ENCODE results near the gene TIPARP. TPM values are rescaled to one million over a fixed set of nuclear protein-coding genes. Genes with fewer than 3 reads are reported as not detected.

Gene TIPARP
- total and polyA plus RNA-seq, 2 of the 13 experiments (the other 11 are each of a cell fraction or from before 2014, with no cell fraction given): 7.3 to 19.7 TPM

GRCh38 chr3:156654834-156655233 lies 19.6 kb upstream of the TIPARP start:
- TF ChIP-seq CEBPB (IDR thresholded peaks at IDR 0.05; ENCODE audit: borderline replicate concordance, low read depth, low read length): peak; percentile 62; the same call in 1 of the 2 replicates
- TF ChIP-seq CEBPG (CRISPR knock-in tag; IDR thresholded peaks at IDR 0.05): peak; percentile 45; the same call in 1 of the 2 replicates
- TF ChIP-seq NR2F1 (CRISPR knock-in tag; IDR thresholded peaks at IDR 0.05): 0 out of 4 replicates have a peak, but pooled peaks of 1 of the 2 experiments have one; percentile 17
- TF ChIP-seq, protein P1, sequence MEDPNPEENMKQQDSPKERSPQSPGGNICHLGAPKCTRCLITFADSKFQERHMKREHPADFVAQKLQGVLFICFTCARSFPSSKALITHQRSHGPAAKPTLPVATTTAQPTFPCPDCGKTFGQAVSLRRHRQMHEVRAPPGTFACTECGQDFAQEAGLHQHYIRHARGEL (CRISPR knock-in tag; IDR thresholded peaks at IDR 0.05): no peak
- TF ChIP-seq NR2F6 (IDR thresholded peaks at IDR 0.05): peak; percentile 54
- TF ChIP-seq NR2F6 (CRISPR knock-in tag; IDR thresholded peaks at IDR 0.05): peak; percentile 42; the same call in 1 of the 2 replicates
- TF ChIP-seq AGO2 (optimal IDR thresholded peaks at IDR 0.05; ENCODE audit: low read depth, low read length): no peak
- Histone ChIP-seq H3K9me3 (ENCODE audit: low read length) (no peaks in the 10 kb centered on the region), H3K27me3 (ENCODE audit: control insufficient read depth in 1 of 2, insufficient read depth in 2 of 2, low read length in 2 of 2) (no peaks in the 10 kb centered on the region; a peak in 2 of 5 replicates), H3K79me2 (ENCODE audit: insufficient read depth, low read length) (no peaks in the 10 kb centered on the region), H2AFZ (ENCODE audit: low read length) (no peak overlapping the region), H4K20me1 (ENCODE audit: insufficient read depth, low read length) (no peaks in the 10 kb centered on the region), H3K4me1 (ENCODE audit: insufficient read depth, low read length) (no peaks in the 10 kb centered on the region), H3K36me3 (replicated peaks in 1 of 2; ENCODE audit: control insufficient read depth in 1 of 2, insufficient read depth in 2 of 2, low read length in 2 of 2) (no peaks in the 10 kb centered on the region), H3K27ac (ENCODE audit: extremely low read length, insufficient read depth, low read length) (no peak overlapping the region), H3K9ac (ENCODE audit: insufficient read depth, low read depth, low read length) (no peak overlapping the region), H3K4me2 (ENCODE audit: low read depth, low read length) (no peak overlapping the region), H3K4me3 (replicated peaks in 1 of 3; ENCODE audit: insufficient read depth in 1 of 3, low read depth in 2 of 3, low read length in 3 of 3) (no peak overlapping the region)
- CTCF ChIA-PET (ENCODE audit: low intra/inter-chr PET ratio, low total read pairs): no interaction called here
- intact Hi-C loops (cut with micrococcal nuclease; ENCODE audit: unreplicated experiment): no loop called here
- peak; percentile 28 for FAIRE-seq
- WGBS (ENCODE audit: low lambda C conversion rate): 0% methylated on average over 1 of the region's 1 CpG
- no peak for DNase-seq (ENCODE audit: low spot score)
- BruUV-seq (replicated peaks): no TSS peak
- POLR2A ChIA-PET: interaction anchor here (0.9 kb wide), 1 partner anchor 19 kb away, joined by 3 read pairs; no protein-coding TSS in a partner anchor
- ATAC-seq: peak; percentile 65
- in situ Hi-C loops (cut with HindIII; ENCODE audit: extremely low pct_ligation_motif_present, low pct_unique_long_range_greater_than_20kb): no loop called here

DNA sequence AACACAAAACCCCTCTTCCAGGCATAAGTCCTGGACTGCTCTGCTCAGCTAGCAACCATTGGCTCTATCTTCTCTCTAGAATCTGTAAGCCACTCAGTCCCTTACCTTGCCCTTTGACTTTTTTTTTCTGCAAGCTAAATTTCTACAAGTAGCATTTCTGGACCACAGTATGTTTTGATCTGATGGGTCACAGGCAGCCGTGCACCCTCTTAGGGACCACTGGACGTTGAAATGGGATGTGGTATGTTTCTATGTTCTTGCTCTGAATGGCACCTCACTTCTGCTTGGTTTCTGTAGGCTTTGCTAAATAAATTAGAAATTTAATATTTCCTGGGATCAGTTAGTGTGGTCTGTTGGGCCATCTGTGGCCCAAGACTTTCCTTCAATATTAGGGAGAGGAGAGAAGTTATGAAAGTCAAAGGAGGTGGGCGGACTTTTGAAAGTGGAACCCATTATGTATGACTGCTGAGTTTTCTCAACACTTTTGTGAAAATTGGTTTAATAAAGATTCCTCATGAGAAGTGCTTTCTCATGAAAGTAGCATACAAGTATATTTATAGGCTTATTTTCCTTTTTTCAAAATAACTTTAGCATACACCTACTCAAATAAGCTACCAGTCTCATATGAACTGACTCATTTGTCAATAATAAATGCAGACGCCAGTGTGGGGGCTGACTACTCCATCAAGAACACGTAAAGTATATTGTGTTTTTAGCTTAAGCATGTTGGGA lies 18.4 kb upstream of the TIPARP start:
- Histone ChIP-seq H3K4me2 (ENCODE audit: low read depth, low read length) (no peak overlapping the region), H3K27me3 (ENCODE audit: control insufficient read depth in 1 of 2, insufficient read depth in 2 of 2, low read length in 2 of 2) (no peaks in the 10 kb centered on the region; a peak in 2 of 5 replicates), H3K36me3 (replicated peaks in 1 of 2; ENCODE audit: control insufficient read depth in 1 of 2, insufficient read depth in 2 of 2, low read length in 2 of 2) (no peaks in the 10 kb centered on the region), H3K9me3 (ENCODE audit: low read length) (no peaks in the 10 kb centered on the region), H3K79me2 (ENCODE audit: insufficient read depth, low read length) (no peaks in the 10 kb centered on the region), H3K4me1 (ENCODE audit: insufficient read depth, low read length) (no peaks in the 10 kb centered on the region), H2AFZ (ENCODE audit: low read length) (no peak overlapping the region), H3K4me3 (replicated peaks in 1 of 3; ENCODE audit: insufficient read depth in 1 of 3, low read depth in 2 of 3, low read length in 3 of 3) (no peak overlapping the region), H3K9ac (ENCODE audit: insufficient read depth, low read depth, low read length) (no peak overlapping the region), H3K27ac (ENCODE audit: extremely low read length, insufficient read depth, low read length) (no peak overlapping the region), H4K20me1 (ENCODE audit: insufficient read depth, low read length) (no peaks in the 10 kb centered on the region)
- ChIA-PET POLR2A (no interaction called here), CTCF (ENCODE audit: low intra/inter-chr PET ratio, low total read pairs) (no interaction called here)
- no peak for DNase-seq (ENCODE audit: low spot score)
- FAIRE-seq: no peak
- ATAC-seq: no peak
- in situ Hi-C loops (cut with HindIII; ENCODE audit: extremely low pct_ligation_motif_present, low pct_unique_long_range_greater_than_20kb): no loop called here
- intact Hi-C loops (cut with micrococcal nuclease; ENCODE audit: unreplicated experiment): no loop called here
- 39% methylated on average over 5 of the region's 5 CpGs for WGBS (ENCODE audit: low lambda C conversion rate)
- no TSS peak for BruUV-seq (replicated peaks)
- no peak for TF ChIP-seq ZNF790 (CRISPR knock-in tag; IDR thresholded peaks at IDR 0.05; ENCODE audit: borderline replicate concordance)
- no peak for TF ChIP-seq ZNF343 (CRISPR knock-in tag; IDR thresholded peaks at IDR 0.05)
- TF ChIP-seq, protein P2, sequence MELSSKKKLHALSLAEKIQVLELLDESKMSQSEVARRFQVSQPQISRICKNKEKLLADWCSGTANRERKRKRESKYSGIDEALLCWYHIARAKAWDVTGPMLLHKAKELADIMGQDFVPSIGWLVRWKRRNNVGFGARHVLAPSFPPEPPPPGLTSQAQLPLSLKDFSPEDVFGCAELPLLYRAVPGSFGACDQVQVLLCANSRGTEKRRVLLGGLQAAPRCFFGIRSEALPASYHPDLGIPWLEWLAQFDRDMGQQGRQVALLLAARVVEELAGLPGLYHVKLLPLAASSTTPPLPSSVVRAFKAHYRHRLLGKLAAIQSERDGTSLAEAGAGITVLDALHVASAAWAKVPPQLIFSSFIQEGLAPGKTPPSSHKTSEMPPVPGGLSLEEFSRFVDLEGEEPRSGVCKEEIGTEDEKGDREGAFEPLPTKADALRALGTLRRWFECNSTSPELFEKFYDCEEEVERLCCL (CRISPR knock-in tag; IDR thresholded peaks at IDR 0.05; ENCODE audit: borderline replicate concordance): no peak
- TF ChIP-seq ZBTB25 (CRISPR knock-in tag; IDR thresholded peaks at IDR 0.05): no peak
- TF ChIP-seq U2AF1 (optimal IDR thresholded peaks at IDR 0.05; ENCODE audit: low read depth, low read length): no peak
- no peak for TF ChIP-seq ELF3 (CRISPR knock-in tag; IDR thresholded peaks at IDR 0.05)
- TF ChIP-seq SNAPC2 (CRISPR knock-in tag; IDR thresholded peaks at IDR 0.05): no peak
- TF ChIP-seq CREM (IDR thresholded peaks at IDR 0.05): no peak
- TF ChIP-seq CREM (CRISPR knock-in tag; IDR thresholded peaks at IDR 0.05): no peak
- no peak for TF ChIP-seq GPN1 (CRISPR knock-in tag; IDR thresholded peaks at IDR 0.05; ENCODE audit: borderline replicate concordance)
- TF ChIP-seq ZC3H4 (CRISPR knock-in tag; IDR thresholded peaks at IDR 0.05; ENCODE audit: borderline replicate concordance): no peak
